ENCODE results near the gene FHIT. TPM values are rescaled to one million over a fixed set of nuclear protein-coding genes. Genes with fewer than 3 reads are reported as not detected.

FHIT gene
- total RNA-seq, 4 donors from 2014 or later, result 4.6 to 6.1 (median 5.7) TPM

DNA sequence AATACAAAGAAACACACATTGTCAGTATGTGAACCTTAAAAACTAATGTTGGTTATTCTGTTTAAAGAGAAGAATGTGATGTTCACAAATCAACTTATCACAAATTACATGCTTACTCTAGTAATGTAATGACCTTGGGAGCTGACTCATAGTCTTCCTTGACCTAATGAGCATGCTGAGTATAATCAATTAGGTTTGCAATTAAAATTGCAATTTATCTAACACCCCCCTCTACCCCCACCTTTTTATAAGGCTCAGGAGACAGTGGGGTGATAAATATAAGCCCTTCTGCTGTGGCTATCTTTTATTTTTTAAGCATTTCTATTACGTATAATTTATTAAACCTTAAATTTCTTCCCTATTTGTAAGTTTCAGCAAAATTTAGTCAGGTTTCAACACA lies 1253.7 kb downstream of the FHIT start:
- Histone ChIP-seq H3K36me3 (no peaks in the 10 kb centered on the region), H3K9me3 (no peaks in the 10 kb centered on the region), H3K27ac (replicated peaks in 1 of 4) (no peak overlapping the region), H3K27me3 (no peaks in the 10 kb centered on the region), H3K4me1 (no peaks in the 10 kb centered on the region), H3K4me3 (no peak overlapping the region)
- WGBS, result 97% methylated on average over 1 of the region's 1 CpG
- no peak for DNase-seq (ENCODE audit: extremely low spot score)
- intact Hi-C loops (cut with DNase I), result no loop called here
- TF ChIP-seq POLR2A (IDR thresholded peaks at IDR 0.05; ENCODE audit: low read depth) (no peak), POLR2AphosphoS5 (IDR thresholded peaks at IDR 0.05) (no peak), EP300 (IDR thresholded peaks at IDR 0.05) (no peak)
- TF ChIP-seq, protein P1, sequence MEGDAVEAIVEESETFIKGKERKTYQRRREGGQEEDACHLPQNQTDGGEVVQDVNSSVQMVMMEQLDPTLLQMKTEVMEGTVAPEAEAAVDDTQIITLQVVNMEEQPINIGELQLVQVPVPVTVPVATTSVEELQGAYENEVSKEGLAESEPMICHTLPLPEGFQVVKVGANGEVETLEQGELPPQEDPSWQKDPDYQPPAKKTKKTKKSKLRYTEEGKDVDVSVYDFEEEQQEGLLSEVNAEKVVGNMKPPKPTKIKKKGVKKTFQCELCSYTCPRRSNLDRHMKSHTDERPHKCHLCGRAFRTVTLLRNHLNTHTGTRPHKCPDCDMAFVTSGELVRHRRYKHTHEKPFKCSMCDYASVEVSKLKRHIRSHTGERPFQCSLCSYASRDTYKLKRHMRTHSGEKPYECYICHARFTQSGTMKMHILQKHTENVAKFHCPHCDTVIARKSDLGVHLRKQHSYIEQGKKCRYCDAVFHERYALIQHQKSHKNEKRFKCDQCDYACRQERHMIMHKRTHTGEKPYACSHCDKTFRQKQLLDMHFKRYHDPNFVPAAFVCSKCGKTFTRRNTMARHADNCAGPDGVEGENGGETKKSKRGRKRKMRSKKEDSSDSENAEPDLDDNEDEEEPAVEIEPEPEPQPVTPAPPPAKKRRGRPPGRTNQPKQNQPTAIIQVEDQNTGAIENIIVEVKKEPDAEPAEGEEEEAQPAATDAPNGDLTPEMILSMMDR (IDR thresholded peaks at IDR 0.05), result no peak

DNA sequence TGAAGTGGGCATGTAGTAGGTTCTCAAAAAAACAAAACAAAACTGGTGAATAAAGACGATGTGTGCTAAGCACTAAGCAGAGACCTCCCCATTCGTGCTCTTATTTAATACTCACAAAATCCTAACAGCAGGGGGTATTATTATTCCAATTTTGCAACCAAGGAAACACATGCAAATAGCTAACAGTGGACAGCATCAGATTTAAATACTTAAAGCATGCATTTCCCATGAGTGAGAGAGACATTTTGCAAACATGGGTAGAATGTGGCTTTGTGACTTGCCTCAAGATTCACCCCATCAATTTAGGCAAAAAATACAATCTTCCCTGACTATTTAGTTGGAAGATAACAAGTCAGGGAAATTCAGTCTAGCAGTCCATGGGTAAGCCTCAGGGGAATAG lies 1255.2 kb downstream of the FHIT start:
- intact Hi-C loops (cut with DNase I), result no loop called here
- Histone ChIP-seq H3K27ac (replicated peaks in 1 of 4) (no peak overlapping the region), H3K4me1 (no peaks in the 10 kb centered on the region), H3K4me3 (no peak overlapping the region), H3K27me3 (no peaks in the 10 kb centered on the region), H3K9me3 (no peaks in the 10 kb centered on the region), H3K36me3 (no peaks in the 10 kb centered on the region)
- WGBS, result 62% methylated on average over 2 of the region's 2 CpGs
- no peak for DNase-seq (ENCODE audit: extremely low spot score)
- TF ChIP-seq, protein P1 (IDR thresholded peaks at IDR 0.05), result no peak
- TF ChIP-seq POLR2A (IDR thresholded peaks at IDR 0.05; ENCODE audit: low read depth), result no peak
- no peak for TF ChIP-seq EP300 (IDR thresholded peaks at IDR 0.05)
- no peak for TF ChIP-seq POLR2AphosphoS5 (IDR thresholded peaks at IDR 0.05)

DNA sequence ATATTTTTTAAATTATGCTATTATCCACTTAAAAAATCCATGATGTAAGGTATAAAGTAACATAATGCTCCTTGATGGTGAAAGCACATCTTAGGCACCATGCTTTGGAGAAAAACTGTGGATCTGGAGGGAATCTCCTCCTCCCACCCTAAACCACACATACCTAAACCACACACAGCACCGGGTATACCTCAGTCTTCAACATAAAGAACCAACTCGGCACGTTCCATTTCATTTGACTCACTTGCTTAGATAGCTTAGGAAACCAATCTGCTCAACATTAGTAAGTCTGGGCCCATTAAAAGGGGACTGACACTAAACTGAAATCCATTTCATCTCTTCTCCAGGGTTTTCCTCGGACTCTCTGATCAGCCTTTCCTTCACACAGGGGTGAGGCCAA lies 1255.7 kb downstream of the FHIT start:
- no peaks in the 10 kb centered on the region for H3K4me1 ChIP-seq
- 93% methylated on average over 4 of the region's 4 CpGs for WGBS
- no peaks in the 10 kb centered on the region for H3K36me3 ChIP-seq
- H3K27me3 ChIP-seq, result no peaks in the 10 kb centered on the region
- intact Hi-C loops (cut with DNase I), result no loop called here
- H3K27ac ChIP-seq (replicated peaks in 1 of 4), result no peak overlapping the region
- no peak for DNase-seq (ENCODE audit: extremely low spot score)
- TF ChIP-seq POLR2A (IDR thresholded peaks at IDR 0.05; ENCODE audit: low read depth), result no peak
- no peak for TF ChIP-seq EP300 (IDR thresholded peaks at IDR 0.05)
- TF ChIP-seq POLR2AphosphoS5 (IDR thresholded peaks at IDR 0.05), result no peak
- TF ChIP-seq, protein P1 (IDR thresholded peaks at IDR 0.05), result no peak
- no peak overlapping the region for H3K4me3 ChIP-seq
- no peaks in the 10 kb centered on the region for H3K9me3 ChIP-seq

DNA sequence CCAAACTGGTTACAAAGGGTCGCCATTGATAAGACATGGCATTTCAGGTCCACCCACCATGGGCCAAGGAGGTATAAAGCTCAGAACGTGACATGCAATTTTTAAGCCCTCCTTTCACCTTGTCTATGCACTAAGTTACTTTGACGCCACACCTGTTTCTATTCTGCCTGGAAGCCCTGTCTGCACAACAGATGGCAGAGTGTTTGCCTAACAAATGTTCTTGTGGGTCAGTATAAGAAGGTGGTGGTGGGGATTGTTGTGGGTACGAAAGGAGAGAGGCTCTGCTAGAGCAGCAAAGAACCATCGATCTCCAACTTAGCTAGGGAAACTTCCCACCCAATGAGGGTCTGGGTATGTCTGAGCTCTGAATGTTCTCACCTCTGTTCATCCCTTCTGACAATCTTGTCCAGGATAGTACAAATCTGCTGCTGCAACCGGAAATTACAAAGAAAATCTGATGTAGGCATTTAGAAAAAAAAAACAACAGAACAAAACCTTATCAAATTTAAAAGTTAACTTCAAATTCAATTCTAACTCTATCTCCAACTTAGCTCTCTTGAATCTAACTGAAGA lies 1256.4 kb downstream of the FHIT start:
- DNase-seq (ENCODE audit: extremely low spot score), result no peak
- WGBS, result 92% methylated on average over 6 of the region's 6 CpGs
- Histone ChIP-seq H3K27ac (replicated peaks in 1 of 4) (no peak overlapping the region), H3K9me3 (no peaks in the 10 kb centered on the region), H3K4me3 (no peak overlapping the region), H3K4me1 (no peaks in the 10 kb centered on the region), H3K36me3 (no peaks in the 10 kb centered on the region), H3K27me3 (no peaks in the 10 kb centered on the region)
- no peak for TF ChIP-seq POLR2A (IDR thresholded peaks at IDR 0.05; ENCODE audit: low read depth)
- TF ChIP-seq EP300 (IDR thresholded peaks at IDR 0.05), result no peak
- no peak for TF ChIP-seq POLR2AphosphoS5 (IDR thresholded peaks at IDR 0.05)
- TF ChIP-seq, protein P1 (IDR thresholded peaks at IDR 0.05), result no peak
- intact Hi-C loops (cut with DNase I), result no loop called here

DNA sequence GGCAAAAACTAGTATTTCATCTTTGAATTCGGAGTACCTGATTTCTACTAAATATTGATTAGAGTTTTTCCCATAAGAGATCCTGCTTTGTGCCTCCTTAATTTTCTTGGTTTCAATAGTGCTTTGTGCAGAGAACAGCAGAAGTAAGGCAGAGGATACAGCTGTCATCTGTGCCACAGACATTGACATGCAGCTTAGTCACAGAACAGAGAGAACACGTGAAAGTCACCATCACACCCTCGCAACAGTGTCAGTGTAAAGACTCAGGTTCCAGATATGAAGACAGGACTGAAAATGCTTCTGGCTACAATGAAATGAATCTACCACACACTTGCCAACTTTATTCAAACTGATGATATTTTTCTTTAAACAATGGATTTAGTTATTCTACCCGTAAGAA lies 1258.7 kb downstream of the FHIT start:
- H3K36me3 ChIP-seq, result no peaks in the 10 kb centered on the region
- no peaks in the 10 kb centered on the region for H3K9me3 ChIP-seq
- intact Hi-C loops (cut with DNase I), result no loop called here
- WGBS, result 74% methylated on average over 4 of the region's 4 CpGs
- DNase-seq (ENCODE audit: extremely low spot score), result no peak
- H3K4me3 ChIP-seq, result no peak overlapping the region
- no peak overlapping the region for H3K27ac ChIP-seq (replicated peaks in 1 of 4)
- no peaks in the 10 kb centered on the region for H3K4me1 ChIP-seq
- TF ChIP-seq POLR2A (IDR thresholded peaks at IDR 0.05; ENCODE audit: low read depth) (no peak), EP300 (IDR thresholded peaks at IDR 0.05) (no peak), POLR2AphosphoS5 (IDR thresholded peaks at IDR 0.05) (no peak)
- TF ChIP-seq, protein P1 (IDR thresholded peaks at IDR 0.05), result no peak
- no peaks in the 10 kb centered on the region for H3K27me3 ChIP-seq

Measured in esophagus muscularis mucosa (tissue), 4 donors.